22Rv1 (cell line): ENCODE data around the gene LTK.

Experiments used
- H3K27ac ChIP-seq: fragments of 450-650 bp; 2 replicates; pipeline ENCODE4 v1.5.1; 2017
- ZFX ChIP-seq: fragments of 450-650 bp; IDR thresholded peaks from 2 replicates; pipeline ENCODE4 v1.6.1; 2017; ENCODE audit warnings: antibody characterized with exemption, borderline replicate concordance
- TF ChIP-seq, protein P1 (sequence below): fragments of 450-650 bp; IDR thresholded peaks from 2 replicates; pipeline ENCODE4 v1.5.1; 2017; ENCODE audit warnings: mild to moderate bottlenecking

The LTK gene

GRCh38 chr15:41483519-41483918 is 30.1 kb downstream of the LTK start:
- H3K27ac ChIP-seq = no peak overlapping the region
- TF ChIP-seq, protein P1, sequence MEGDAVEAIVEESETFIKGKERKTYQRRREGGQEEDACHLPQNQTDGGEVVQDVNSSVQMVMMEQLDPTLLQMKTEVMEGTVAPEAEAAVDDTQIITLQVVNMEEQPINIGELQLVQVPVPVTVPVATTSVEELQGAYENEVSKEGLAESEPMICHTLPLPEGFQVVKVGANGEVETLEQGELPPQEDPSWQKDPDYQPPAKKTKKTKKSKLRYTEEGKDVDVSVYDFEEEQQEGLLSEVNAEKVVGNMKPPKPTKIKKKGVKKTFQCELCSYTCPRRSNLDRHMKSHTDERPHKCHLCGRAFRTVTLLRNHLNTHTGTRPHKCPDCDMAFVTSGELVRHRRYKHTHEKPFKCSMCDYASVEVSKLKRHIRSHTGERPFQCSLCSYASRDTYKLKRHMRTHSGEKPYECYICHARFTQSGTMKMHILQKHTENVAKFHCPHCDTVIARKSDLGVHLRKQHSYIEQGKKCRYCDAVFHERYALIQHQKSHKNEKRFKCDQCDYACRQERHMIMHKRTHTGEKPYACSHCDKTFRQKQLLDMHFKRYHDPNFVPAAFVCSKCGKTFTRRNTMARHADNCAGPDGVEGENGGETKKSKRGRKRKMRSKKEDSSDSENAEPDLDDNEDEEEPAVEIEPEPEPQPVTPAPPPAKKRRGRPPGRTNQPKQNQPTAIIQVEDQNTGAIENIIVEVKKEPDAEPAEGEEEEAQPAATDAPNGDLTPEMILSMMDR = no peak
- TF ChIP-seq ZFX = no peak

GRCh38 chr15:41483115-41483514 is 30.5 kb downstream of the LTK start:
- no peak overlapping the region for H3K27ac ChIP-seq
- no peak for TF ChIP-seq ZFX

GRCh38 chr15:41482110-41482877 is 31.3 kb downstream of the LTK start:
- no peak overlapping the region for H3K27ac ChIP-seq
- TF ChIP-seq, protein P1 = no peak
- no peak for TF ChIP-seq ZFX

- H3K27ac ChIP-seq = no peak overlapping the region
- TF ChIP-seq, protein P1 = no peak
- TF ChIP-seq ZFX = no peak
Measured at GRCh38 chr15:41480396-41481140, 33.1 kb downstream of the LTK start.

DNA sequence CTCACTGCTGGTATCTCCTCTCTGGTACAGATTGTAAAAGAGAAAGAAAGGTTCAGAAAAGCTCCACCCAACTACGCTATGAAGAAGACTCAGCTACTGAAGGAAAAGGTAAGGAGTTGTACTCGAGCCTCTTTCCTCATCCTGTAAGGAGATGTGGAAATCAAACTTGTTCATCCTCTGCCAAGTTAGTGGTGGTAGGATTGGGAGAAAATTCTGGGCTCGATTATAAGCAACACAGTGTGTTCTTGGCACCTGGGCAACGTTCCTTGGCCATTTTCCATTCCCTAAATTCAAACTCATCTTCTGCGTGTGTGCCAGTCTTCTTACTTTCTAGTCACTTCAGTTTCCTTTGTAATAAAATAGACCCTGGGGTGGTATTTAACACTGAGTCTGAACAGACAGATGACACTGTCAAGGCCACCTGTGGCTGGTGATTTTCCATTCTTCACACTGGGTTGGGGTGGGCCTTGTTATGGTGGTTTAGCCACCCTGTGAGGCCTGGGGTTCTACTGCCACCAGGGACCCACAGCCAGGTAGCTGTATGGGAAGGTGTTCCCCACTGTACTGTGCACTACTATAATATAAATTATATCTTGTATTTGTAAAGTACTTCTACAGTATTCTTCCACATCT is 37.1 kb downstream of the LTK start:
- no peak for TF ChIP-seq ZFX
- TF ChIP-seq, protein P1 = no peak
- no peak overlapping the region for H3K27ac ChIP-seq

DNA sequence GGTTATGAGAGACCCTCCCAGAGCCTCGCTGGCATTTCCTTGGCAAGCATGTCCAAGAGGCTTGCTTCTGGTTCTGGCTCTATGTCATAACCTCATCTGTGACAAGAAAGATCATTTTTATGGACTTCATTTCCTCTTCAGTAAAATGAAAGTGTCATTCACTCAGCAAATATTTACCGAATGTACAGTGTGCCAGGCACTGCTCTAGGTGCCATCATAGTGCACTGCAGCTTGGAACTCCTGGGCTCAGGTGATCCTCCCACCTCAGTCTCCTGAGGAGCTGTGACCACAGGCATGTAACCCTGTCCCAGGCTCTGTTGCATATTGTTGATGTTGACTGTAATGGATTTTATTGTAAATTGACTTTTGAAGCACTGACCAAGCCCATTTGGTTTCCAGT is 38.7 kb downstream of the LTK start:
- peak overlapping the region; percentile 58 for H3K27ac ChIP-seq

DNA sequence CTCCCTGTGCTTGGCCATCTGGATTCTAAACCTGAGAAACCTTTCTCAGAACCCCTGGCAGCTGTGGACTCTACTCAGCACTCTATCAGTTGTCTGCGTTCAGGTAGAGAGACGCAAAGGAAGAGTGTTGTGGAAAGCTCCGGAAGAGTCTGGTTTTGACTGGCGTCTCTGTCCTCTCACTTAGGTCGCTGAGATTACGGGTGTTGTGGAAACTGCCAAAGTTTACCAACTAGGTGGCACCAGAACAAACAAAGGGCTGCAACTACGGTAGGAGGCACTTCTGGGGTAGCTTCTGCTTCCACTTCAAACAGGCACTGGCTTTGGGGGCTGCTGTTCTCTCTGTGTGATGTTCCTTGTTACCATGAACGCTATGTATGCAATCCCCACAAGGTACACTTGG is 39.2 kb downstream of the LTK start:
- no peak for TF ChIP-seq ZFX
- TF ChIP-seq, protein P1 = no peak
- H3K27ac ChIP-seq = peak overlapping the region; percentile 58

More for the DNA sequence above, 38.7 kb downstream of the LTK start:
- TF ChIP-seq, protein P1 = no peak; the same call in 1 of the 2 replicates
- no peak for TF ChIP-seq ZFX
